Epidermal melanocyte (primary cell): ENCODE results near the gene UBR3.
"Not testable (repeated sequence)": the region's sequence is repeated elsewhere in the genome, so short reads cannot be mapped to it uniquely, and the experiment has no call there.

Experiments used
- DNase-seq: peaks from one replicate; pipeline ENCODE4 v3.0.0; 2011; ENCODE audit warnings: low spot score; ENCODE audit not compliant: insufficient read length

UBR3 gene

DNA sequence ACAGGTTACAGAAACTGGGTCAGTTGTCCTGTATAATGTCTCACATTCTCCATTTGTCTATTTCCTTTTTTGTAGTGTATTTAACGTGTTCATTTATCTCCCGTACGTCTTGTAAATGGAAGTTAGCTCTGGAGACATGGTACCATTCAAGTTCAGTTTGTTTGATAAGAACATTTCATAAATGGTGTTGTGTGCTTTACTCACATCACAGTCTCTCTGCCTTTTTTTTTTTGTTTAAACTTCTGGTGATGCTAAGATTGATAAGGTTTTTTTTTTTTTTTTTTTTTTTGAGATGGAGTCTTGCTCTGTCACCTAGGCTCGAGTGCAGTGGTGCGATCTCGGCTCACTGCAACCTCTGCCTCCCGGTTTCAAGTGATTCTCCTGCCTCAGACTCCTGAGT lies 41.7 kb downstream of the UBR3 start:
- DNase-seq: no peak

DNA sequence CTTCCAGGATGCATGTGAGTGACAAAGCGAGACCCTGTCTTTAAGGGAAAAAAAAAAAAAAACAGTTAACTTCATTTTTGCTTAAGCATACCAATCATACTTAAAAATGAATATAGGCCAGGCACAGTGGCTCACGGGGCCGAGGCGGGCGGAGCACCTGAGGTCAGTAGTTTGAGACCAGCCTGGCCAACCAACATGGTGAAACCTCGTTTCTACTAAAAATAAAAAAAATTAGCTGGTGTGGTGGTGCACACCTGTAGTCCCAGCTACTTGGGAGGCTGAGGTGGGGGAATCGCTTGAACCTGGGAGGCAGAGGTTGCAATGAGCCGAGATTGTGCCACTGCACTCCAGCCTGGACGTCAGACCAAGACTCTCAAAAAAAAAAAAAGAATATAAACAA lies 44.1 kb downstream of the UBR3 start:
- not testable (repeated sequence) for DNase-seq

DNA sequence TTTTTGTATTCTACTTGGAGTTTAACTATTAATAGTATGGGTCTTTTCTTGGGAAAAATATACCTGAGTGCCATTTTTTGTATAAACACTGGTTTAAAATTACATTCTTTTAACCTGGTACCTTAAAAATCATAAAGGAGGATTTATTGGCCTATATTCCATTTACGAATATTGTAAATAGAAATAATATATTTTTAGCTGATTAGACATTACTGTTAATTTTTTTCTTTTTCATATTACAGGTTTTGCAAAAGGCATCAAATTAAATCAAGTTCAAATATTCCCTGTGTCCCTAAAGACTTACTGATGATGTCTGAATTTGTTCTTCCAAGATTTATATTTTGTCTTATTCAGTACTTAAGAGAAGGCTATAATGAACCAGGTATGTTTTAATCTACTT lies 44.7 kb downstream of the UBR3 start:
- DNase-seq: no peak

- DNase-seq: no peak
Observed at GRCh38 chr2:169877398-169877797, 50.1 kb downstream of the UBR3 start.

DNA sequence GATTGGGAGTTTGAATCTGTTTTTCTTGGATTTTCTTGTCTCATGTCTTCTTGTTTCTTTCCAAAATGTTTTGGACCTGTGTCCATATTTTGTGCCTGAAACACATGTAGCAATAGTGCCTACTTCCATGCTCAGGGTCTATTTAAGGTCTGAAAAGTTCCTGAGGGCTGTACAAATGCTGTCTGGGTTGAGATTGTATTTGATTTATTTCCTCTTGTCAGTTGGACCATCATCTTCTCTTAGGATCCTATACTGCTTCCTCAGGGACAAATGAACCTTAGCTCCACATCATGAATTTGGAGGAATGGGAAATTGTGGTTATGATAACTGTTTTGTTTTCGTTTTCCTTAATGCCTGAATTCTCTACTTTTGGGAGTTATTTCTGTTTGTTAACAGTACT lies 59.9 kb downstream of the UBR3 start:
- no peak for DNase-seq

DNA sequence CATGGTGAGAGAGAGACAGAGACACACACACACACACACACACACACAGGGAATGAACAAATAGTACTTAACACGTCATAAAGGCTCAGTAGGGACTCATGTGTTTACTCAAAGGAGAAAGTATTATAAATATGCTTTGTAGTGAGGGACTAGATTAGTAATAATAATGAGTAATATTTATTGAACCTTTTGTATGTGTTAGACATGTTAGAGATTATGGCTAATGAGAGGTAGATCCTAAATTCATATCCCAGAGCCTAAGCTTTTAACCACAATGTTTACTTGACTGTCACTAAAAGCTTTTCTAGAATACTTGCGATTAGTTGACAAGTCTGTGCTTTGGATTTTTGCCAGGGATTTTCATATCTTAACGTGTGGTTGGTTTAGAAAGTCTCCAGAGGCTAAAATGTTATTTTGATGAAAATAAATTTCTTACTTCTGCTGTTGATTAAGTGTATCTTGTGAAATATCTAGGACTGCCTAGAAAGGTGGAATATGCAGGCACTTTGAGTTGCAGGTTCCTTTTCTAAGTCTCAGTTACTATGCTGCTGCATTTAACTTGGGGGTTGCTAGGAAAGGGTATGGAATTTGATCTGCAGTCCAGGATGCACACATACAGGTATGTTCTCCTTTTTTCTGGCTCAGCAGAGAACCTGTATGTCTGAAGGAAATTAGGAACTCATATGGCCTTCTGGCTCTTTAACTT lies 64.5 kb downstream of the UBR3 start:
- no peak for DNase-seq

GRCh38 chr2:169892951-169893350 lies 65.7 kb downstream of the UBR3 start:
- DNase-seq: no peak

GRCh38 chr2:169895294-169895985 lies 68.2 kb downstream of the UBR3 start:
- no peak for DNase-seq

GRCh38 chr2:169897834-169898233 lies 70.6 kb downstream of the UBR3 start:
- DNase-seq: no peak

GRCh38 chr2:169900103-169900502 lies 72.8 kb downstream of the UBR3 start:
- DNase-seq: not testable (repeated sequence)

- no peak for DNase-seq
Observed at GRCh38 chr2:169900686-169901085, 73.4 kb downstream of the UBR3 start.

- DNase-seq: no peak
Observed at GRCh38 chr2:169906731-169907130, 79.5 kb downstream of the UBR3 start.

DNA sequence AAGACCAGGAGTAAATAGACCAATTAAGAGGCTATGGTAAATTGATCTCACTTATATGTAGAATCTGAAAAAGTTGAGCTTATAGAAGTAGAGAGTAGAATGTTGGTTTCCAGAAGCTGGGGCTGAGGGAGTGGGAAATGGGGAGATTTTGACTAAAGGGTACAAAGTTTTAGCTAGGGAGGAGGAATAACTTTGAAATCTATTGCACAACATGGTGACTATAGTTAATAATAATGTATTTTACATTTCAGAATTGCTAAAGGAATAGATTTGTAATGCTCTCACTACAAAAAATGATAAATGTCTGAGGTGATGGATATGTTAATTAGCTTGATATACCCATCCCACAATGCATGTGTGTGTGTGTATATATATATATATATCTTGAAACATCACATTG lies 82.1 kb downstream of the UBR3 start:
- DNase-seq: no peak

DNA sequence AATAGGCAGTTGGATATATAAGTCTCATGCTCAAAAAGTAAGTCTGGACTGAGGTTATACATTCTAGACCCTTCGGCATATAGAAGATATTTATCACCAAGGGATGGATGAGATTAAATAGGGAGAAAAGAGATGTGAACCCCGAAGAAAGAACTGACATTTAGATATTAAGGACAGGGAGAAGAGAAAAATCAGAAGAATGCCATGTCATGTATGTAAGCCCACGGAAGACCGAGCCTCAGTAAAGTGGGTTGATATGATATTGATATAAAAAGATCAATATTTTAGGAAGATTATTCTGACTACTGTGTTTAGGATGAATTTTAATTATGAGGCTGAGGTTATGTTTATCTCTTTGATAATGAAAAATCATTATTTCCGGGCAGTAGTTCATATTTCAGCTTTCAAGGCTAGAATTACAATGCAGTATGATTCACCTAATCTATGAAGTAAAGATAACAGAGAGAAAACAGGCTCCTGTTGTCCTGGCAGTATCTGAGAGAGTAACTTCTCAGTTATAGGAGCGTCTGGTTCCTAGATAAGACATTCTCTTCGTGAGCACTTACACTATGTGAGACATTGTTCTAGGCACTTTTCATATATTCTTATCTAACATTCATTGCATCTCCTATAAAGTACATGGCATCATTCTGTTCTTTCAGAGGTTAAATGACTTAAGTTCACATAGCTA lies 83.0 kb downstream of the UBR3 start:
- no peak for DNase-seq

GRCh38 chr2:169911119-169911518 lies 83.9 kb downstream of the UBR3 start:
- no peak for DNase-seq

DNA sequence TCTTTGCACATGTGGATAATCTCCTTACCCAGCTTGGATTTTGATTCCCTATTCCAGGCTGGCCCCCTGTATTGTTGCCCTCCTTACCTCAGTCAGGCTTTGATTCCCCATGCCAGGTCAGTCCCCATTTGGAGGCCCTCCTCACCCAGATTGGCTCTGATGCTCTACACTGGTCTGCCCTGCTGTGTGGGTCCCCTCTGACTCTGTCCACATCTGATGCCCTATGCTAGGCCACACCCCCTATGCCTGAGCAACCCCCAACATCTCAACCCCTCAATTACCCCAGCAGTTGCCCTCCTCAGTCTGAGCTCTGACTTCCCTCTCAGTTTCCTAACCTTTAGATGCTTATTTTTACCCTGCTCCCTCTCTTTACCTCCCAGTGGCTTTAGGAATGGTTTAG lies 89.4 kb downstream of the UBR3 start:
- DNase-seq: no peak

DNA sequence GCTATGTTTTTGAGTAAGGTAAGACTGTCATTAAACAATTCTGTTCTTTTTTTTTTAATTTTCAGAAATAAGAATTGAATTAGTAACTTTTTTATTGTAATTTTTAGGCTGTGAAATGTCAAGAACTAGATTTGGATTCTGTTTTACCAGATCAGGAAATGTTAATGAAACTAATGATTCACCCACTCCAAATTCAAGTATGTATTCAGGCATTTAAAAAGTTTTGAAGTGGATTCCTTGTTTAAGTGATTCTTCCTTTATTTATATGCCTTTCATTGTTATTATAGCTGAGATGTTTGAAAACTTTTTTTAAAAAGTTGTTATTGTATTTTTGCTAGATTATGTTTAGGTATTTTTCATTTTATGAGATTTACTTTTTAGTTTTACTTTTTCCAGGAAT lies 96.7 kb downstream of the UBR3 start:
- no peak for DNase-seq

DNA sequence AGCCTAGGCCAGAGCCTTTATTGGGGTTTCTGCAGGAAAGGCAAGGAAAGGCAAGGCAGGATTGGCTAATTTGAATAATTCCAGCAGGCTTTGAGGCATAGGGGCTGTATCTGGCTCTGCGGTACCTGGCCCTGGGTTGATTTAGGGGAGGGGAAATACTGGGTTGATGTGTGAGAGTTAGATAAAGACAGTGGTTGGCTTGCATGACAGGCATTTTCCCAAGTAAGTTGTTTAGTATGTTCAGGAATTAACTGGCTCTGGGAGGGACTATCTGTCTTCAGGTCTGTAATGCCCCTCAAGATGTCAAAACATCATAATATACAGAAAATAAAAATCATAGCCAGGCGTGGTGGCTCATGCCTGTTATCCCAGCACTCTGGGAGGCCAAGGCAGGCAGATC lies 98.7 kb downstream of the UBR3 start:
- no peak for DNase-seq

DNA sequence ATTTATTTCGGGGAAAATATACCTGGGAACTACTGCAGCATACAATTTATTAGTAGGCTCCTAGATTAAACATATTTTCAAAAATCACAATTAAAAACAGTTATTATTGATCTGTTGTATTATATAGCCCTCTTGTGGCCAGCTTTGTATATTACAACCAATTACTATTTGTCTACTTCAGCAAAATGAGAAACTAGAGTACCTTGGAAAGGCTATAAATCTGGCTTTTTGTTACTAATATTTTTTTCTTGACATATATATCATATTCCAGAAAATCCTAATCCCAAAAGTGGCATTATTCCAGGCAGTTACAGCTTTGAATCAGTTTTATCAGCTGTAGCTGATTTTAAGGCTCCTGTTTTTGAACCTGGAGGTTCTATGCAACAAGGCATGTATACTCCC lies 101.2 kb downstream of the UBR3 start:
- DNase-seq: no peak

DNA sequence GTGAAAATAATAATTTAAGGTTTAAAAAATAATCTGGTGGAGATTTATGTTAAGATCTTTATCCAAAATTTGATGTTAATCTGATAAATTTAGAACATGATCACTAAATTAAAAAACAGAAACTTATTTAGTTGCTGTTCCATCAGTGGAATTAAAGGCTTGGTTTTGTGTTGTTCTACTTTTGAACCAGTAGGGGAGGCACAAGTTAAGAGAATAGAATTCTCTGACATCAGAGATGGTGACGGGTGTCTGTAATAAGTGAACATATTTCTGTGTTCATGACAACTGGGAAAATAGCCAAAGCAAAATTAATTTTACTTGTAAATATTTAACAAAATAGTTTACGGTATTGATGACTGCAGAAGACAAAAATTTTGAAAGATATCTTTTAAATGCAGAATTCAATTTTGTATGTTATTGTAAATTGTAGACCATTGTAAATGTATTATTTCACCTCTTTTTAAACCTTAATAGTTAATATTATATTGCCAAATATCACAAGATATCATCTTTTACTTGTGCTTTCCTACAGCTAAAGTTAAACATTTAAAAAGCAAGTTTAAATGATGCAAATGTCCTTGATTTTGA lies 106.0 kb downstream of the UBR3 start:
- no peak for DNase-seq

- not testable (repeated sequence) for DNase-seq
Observed at GRCh38 chr2:169936652-169937051, 109.4 kb downstream of the UBR3 start.

DNA sequence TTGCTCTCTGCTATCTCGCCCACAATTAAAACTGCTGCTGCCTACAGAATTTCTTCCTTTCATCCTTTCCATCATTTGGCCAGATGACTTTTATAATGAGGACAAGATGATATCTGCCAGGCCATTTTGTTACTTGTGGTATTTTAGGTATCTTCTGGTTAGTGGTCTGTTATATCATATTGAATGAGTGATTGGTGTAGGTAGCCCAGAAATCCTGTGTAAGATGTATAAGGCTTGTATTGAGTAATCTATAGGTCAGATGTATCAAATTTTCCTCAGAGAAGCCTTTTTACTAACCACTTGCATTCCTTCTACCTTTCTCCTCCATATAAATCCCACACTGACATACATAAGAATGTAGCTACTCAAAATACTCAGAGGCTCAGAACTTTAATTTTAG lies 118.3 kb downstream of the UBR3 start:
- DNase-seq: no peak
